ENCODE data around the gene ADAMTS15. TPM values are rescaled to one million over a fixed set of nuclear protein-coding genes. Genes with fewer than 3 reads are reported as not detected.

ADAMTS15 gene
- total RNA-seq, 1 donor from 2014 or later, result 1.2 TPM

- H3K27me3 Mint-ChIP-seq, result no peaks in the 10 kb centered on the region
Measured at GRCh38 chr11:130522284-130522961, 74.0 kb downstream of the ADAMTS15 start.

GRCh38 chr11:130523166-130523565 lies 74.7 kb downstream of the ADAMTS15 start:
- H3K27me3 Mint-ChIP-seq, result no peaks in the 10 kb centered on the region
- peaks cover 11% of the 10 kb centered on the region for H3K4me1 Mint-ChIP-seq (ENCODE audit: low read depth)
- H3K27ac Mint-ChIP-seq, result no peak overlapping the region
- no peak for DNase-seq (ENCODE audit: low spot score, unreplicated experiment)
- H3K9me3 Mint-ChIP-seq (ENCODE audit: low read depth), result no peaks in the 10 kb centered on the region
- H3K4me3 Mint-ChIP-seq (ENCODE audit: low read depth), result no peak overlapping the region
- TF ChIP-seq CTCF (IDR thresholded peaks at IDR 0.05; ENCODE audit: unreplicated experiment), result no peak
- H3K36me3 Mint-ChIP-seq (ENCODE audit: insufficient read depth), result no peaks in the 10 kb centered on the region

More at GRCh38 chr11:130522284-130522961, 74.0 kb downstream of the ADAMTS15 start:
- peak; percentile 23 for DNase-seq (ENCODE audit: low spot score, unreplicated experiment)
- TF ChIP-seq CTCF (IDR thresholded peaks at IDR 0.05; ENCODE audit: unreplicated experiment), result no peak
- no peak overlapping the region for H3K4me3 Mint-ChIP-seq (ENCODE audit: low read depth)
- peaks cover 5% of the 10 kb centered on the region for H3K4me1 Mint-ChIP-seq (ENCODE audit: low read depth)
- H3K9me3 Mint-ChIP-seq (ENCODE audit: low read depth), result no peaks in the 10 kb centered on the region
- H3K27ac Mint-ChIP-seq, result peak overlapping the region; percentile 89
- no peaks in the 10 kb centered on the region for H3K36me3 Mint-ChIP-seq (ENCODE audit: insufficient read depth)

- Mint-ChIP-seq H3K36me3 (ENCODE audit: insufficient read depth) (no peaks in the 10 kb centered on the region), H3K4me3 (ENCODE audit: low read depth) (no peak overlapping the region), H3K27me3 (no peaks in the 10 kb centered on the region), H3K27ac (no peak overlapping the region), H3K4me1 (ENCODE audit: low read depth) (peaks cover 15% of the 10 kb centered on the region), H3K9me3 (ENCODE audit: low read depth) (no peaks in the 10 kb centered on the region)
- TF ChIP-seq CTCF (IDR thresholded peaks at IDR 0.05; ENCODE audit: unreplicated experiment), result no peak
- no peak for DNase-seq (ENCODE audit: low spot score, unreplicated experiment)
Measured at GRCh38 chr11:130523609-130524008, 75.2 kb downstream of the ADAMTS15 start.

- Mint-ChIP-seq H3K27me3 (no peaks in the 10 kb centered on the region), H3K27ac (no peak overlapping the region), H3K9me3 (ENCODE audit: low read depth) (no peaks in the 10 kb centered on the region), H3K4me3 (ENCODE audit: low read depth) (no peak overlapping the region), H3K4me1 (ENCODE audit: low read depth) (peaks cover 20% of the 10 kb centered on the region), H3K36me3 (ENCODE audit: insufficient read depth) (no peaks in the 10 kb centered on the region)
- no peak for TF ChIP-seq CTCF (IDR thresholded peaks at IDR 0.05; ENCODE audit: unreplicated experiment)
- no peak for DNase-seq (ENCODE audit: low spot score, unreplicated experiment)
Measured at GRCh38 chr11:130524132-130524790, 75.8 kb downstream of the ADAMTS15 start.

GRCh38 chr11:130525307-130525706 lies 76.9 kb downstream of the ADAMTS15 start:
- Mint-ChIP-seq H3K4me3 (ENCODE audit: low read depth) (no peak overlapping the region), H3K27me3 (no peaks in the 10 kb centered on the region), H3K9me3 (ENCODE audit: low read depth) (no peaks in the 10 kb centered on the region), H3K27ac (no peak overlapping the region), H3K36me3 (ENCODE audit: insufficient read depth) (no peaks in the 10 kb centered on the region), H3K4me1 (ENCODE audit: low read depth) (peaks cover 20% of the 10 kb centered on the region)
- DNase-seq (ENCODE audit: low spot score, unreplicated experiment), result no peak
- TF ChIP-seq CTCF (IDR thresholded peaks at IDR 0.05; ENCODE audit: unreplicated experiment), result no peak

Other genes with a start within 250 kb of the ADAMTS15 start
- gene ZBTB44, start 133.7 kb upstream of the ADAMTS15 start, total RNA-seq, result 40.9 and 42.5 TPM in 2 replicates
- gene ADAMTS8, start 20.0 kb upstream of the ADAMTS15 start, total RNA-seq, result 0.22 and 0.40 TPM in 2 replicates